HL-60 (cell line): ENCODE data around the gene RBBP7.
A peak's percentile ranks its signal among the peaks of the same experiment; 100 is the strongest.

Experiments used
- DNase-seq, 2 experiments: peaks; one replicate each; pipeline ENCODE4 v3.0.0-alpha.2; 2010 to 2020; ENCODE audit warnings: low read depth in 1 of 2, low spot score in 1 of 2
- H3K27ac ChIP-seq: fragments of 250-450 bp; sonication (Bioruptor Pico); replicated peaks from 2 replicates; pipeline ENCODE4 v1.5.1; 2020; ENCODE audit warnings: mild to moderate bottlenecking, moderate library complexity
- H3K27me3 ChIP-seq: fragments of 250-450 bp; sonication (Bioruptor Pico); 2 replicates; pipeline ENCODE4 v1.5.1; 2021; ENCODE audit warnings: mild to moderate bottlenecking, moderate library complexity; ENCODE audit not compliant: insufficient read depth, poor library complexity, severe bottlenecking
- H3K4me3 ChIP-seq: replicated peaks from 2 replicates; pipeline ENCODE4 v1.5.1; 2011; ENCODE audit warnings: mild to moderate bottlenecking, control low read depth, low read length; ENCODE audit not compliant: insufficient read depth
- CTCF ChIP-seq: IDR thresholded peaks from one replicate; pipeline ENCODE4 v1.5.1; 2011; ENCODE audit warnings: low read length, control low read depth, inconsistent platforms; ENCODE audit not compliant: insufficient read depth
- GABPA ChIP-seq: IDR thresholded peaks from 2 replicates; pipeline ENCODE4 v1.6.1; 2012; ENCODE audit warnings: low read depth
- POLR2AphosphoS5 ChIP-seq: IDR thresholded peaks from 2 replicates; pipeline ENCODE4 v1.6.1; 2012; ENCODE audit warnings: low read depth
- REST ChIP-seq: IDR thresholded peaks from 2 replicates; pipeline ENCODE4 v1.6.1; 2012; ENCODE audit warnings: low read depth; ENCODE audit not compliant: insufficient replicate concordance
- SPI1 ChIP-seq: IDR thresholded peaks from 2 replicates; pipeline ENCODE4 v1.6.1; 2012; ENCODE audit warnings: low read depth, mild to moderate bottlenecking, borderline replicate concordance

RBBP7 gene

GRCh38 chrX:16903274-16904022 lies 33.3 kb upstream of the RBBP7 start:
- TF ChIP-seq GABPA, result no peak
- no peak for TF ChIP-seq POLR2AphosphoS5
- no peak for TF ChIP-seq CTCF
- no peak for TF ChIP-seq REST
- Histone ChIP-seq H3K4me3 (no peak overlapping the region), H3K27ac (peak overlapping the region; percentile 55), H3K27me3 (no peaks in the 10 kb centered on the region)
- peak; percentile 21 to 34 for DNase-seq

- DNase-seq, result no peak
- Histone ChIP-seq H3K4me3 (no peak overlapping the region), H3K27me3 (no peaks in the 10 kb centered on the region), H3K27ac (no peak overlapping the region)
- TF ChIP-seq POLR2AphosphoS5 (no peak), CTCF (no peak), GABPA (no peak), SPI1 (no peak), REST (no peak)
Observed at GRCh38 chrX:16897445-16897844, 27.3 kb upstream of the RBBP7 start.

- H3K27me3 ChIP-seq, result no peaks in the 10 kb centered on the region
- no peak overlapping the region for H3K27ac ChIP-seq
- peak in 1 of 2 experiments; percentile 83 for DNase-seq
- no peak overlapping the region for H3K4me3 ChIP-seq
- TF ChIP-seq CTCF, result peak; percentile 83
- no peak for TF ChIP-seq REST
- TF ChIP-seq SPI1, result peak; percentile 23; the same call in 1 of the 2 replicates
- TF ChIP-seq POLR2AphosphoS5, result no peak
- TF ChIP-seq GABPA, result no peak
Observed at GRCh38 chrX:16892504-16893362, 22.6 kb upstream of the RBBP7 start.
